Measurements from ENCODE around the gene RMP24.

Gene RMP24

GRCh38 chr18:35999925-36000324 is 27.4 kb downstream of the RMP24 start:
- Mint-ChIP-seq H3K4me1 (ENCODE audit: low read depth) (peaks cover 6% of the 10 kb centered on the region), H3K36me3 (ENCODE audit: low read depth) (no peaks in the 10 kb centered on the region), H3K27me3 (ENCODE audit: low read depth) (no peaks in the 10 kb centered on the region), H3K9me3 (ENCODE audit: low read depth) (no peaks in the 10 kb centered on the region), H3K27ac (ENCODE audit: unreplicated experiment) (no peak overlapping the region), H3K4me3 (ENCODE audit: unreplicated experiment) (no peak overlapping the region)
- TF ChIP-seq CTCF (IDR thresholded peaks at IDR 0.05), result no peak
- no peak for DNase-seq (ENCODE audit: low spot score)

- H3K27me3 Mint-ChIP-seq (ENCODE audit: low read depth), result no peaks in the 10 kb centered on the region
- H3K4me1 Mint-ChIP-seq (ENCODE audit: low read depth), result peaks cover 1% of the 10 kb centered on the region
- DNase-seq (ENCODE audit: low spot score), result no peak
- no peak overlapping the region for H3K27ac Mint-ChIP-seq (ENCODE audit: unreplicated experiment)
- H3K4me3 Mint-ChIP-seq (ENCODE audit: unreplicated experiment), result no peak overlapping the region
- H3K36me3 Mint-ChIP-seq (ENCODE audit: low read depth), result no peaks in the 10 kb centered on the region
- no peaks in the 10 kb centered on the region for H3K9me3 Mint-ChIP-seq (ENCODE audit: low read depth)
- TF ChIP-seq CTCF (IDR thresholded peaks at IDR 0.05), result no peak
Measured at GRCh38 chr18:36006997-36007396, 34.5 kb downstream of the RMP24 start.

- no peaks in the 10 kb centered on the region for H3K36me3 Mint-ChIP-seq (ENCODE audit: low read depth)
- no peaks in the 10 kb centered on the region for H3K4me1 Mint-ChIP-seq (ENCODE audit: low read depth)
- no peaks in the 10 kb centered on the region for H3K9me3 Mint-ChIP-seq (ENCODE audit: low read depth)
Measured at GRCh38 chr18:36009214-36009613, 36.7 kb downstream of the RMP24 start.

GRCh38 chr18:36012891-36013290 is 40.4 kb downstream of the RMP24 start:
- Mint-ChIP-seq H3K36me3 (ENCODE audit: low read depth) (no peaks in the 10 kb centered on the region), H3K4me3 (ENCODE audit: unreplicated experiment) (no peak overlapping the region), H3K4me1 (ENCODE audit: low read depth) (peaks cover 7% of the 10 kb centered on the region), H3K27me3 (ENCODE audit: low read depth) (no peaks in the 10 kb centered on the region), H3K27ac (ENCODE audit: unreplicated experiment) (no peak overlapping the region), H3K9me3 (ENCODE audit: low read depth) (no peaks in the 10 kb centered on the region)
- TF ChIP-seq CTCF (IDR thresholded peaks at IDR 0.05), result no peak
- no peak for DNase-seq (ENCODE audit: low spot score)

More at GRCh38 chr18:36009214-36009613, 36.7 kb downstream of the RMP24 start:
- DNase-seq (ENCODE audit: low spot score), result no peak
- no peak overlapping the region for H3K27ac Mint-ChIP-seq (ENCODE audit: unreplicated experiment)
- no peak for TF ChIP-seq CTCF (IDR thresholded peaks at IDR 0.05)
- no peaks in the 10 kb centered on the region for H3K27me3 Mint-ChIP-seq (ENCODE audit: low read depth)
- no peak overlapping the region for H3K4me3 Mint-ChIP-seq (ENCODE audit: unreplicated experiment)

- Mint-ChIP-seq H3K4me3 (ENCODE audit: unreplicated experiment) (no peak overlapping the region), H3K27me3 (ENCODE audit: low read depth) (no peaks in the 10 kb centered on the region), H3K36me3 (ENCODE audit: low read depth) (no peaks in the 10 kb centered on the region), H3K27ac (ENCODE audit: unreplicated experiment) (no peak overlapping the region), H3K4me1 (ENCODE audit: low read depth) (peaks cover 7% of the 10 kb centered on the region), H3K9me3 (ENCODE audit: low read depth) (no peaks in the 10 kb centered on the region)
- no peak for TF ChIP-seq CTCF (IDR thresholded peaks at IDR 0.05)
- DNase-seq (ENCODE audit: low spot score), result no peak
Measured at GRCh38 chr18:36015629-36016028, 43.1 kb downstream of the RMP24 start.

Data from chondrocyte (in vitro differentiated cells).